Ovary (tissue), 3 donors: ENCODE measurements around the gene MEDAG.

Source experiments
- CTCF ChIP-seq, 3 donors: fragments of 450-650 bp in 2 of 3; fragments of 200-600 bp in 1 of 3; IDR thresholded peaks; one replicate each; pipeline versions ENCODE4 v1.5.1 to v1.8.0; 2016 to 2022; ENCODE audit warnings: antibody characterized with exemption in 3 of 3, mild to moderate bottlenecking in 1 of 3
- EP300 ChIP-seq: sonication (generic); formaldehyde crosslinking; IDR thresholded peaks from one replicate; pipeline ENCODE4 v1.6.1; 2017; ENCODE audit warnings: antibody characterized with exemption
- POLR2A ChIP-seq: fragments of 450-650 bp; IDR thresholded peaks from one replicate; pipeline ENCODE4 v1.6.1; 2017; ENCODE audit warnings: antibody characterized with exemption, mild to moderate bottlenecking, moderate library complexity
- donor health status: DM: no; HTN: no; CAD: no.

- TF ChIP-seq EP300: no peak
- no peak for TF ChIP-seq CTCF (IDR thresholded peaks at IDR 0.05)
- no peak for TF ChIP-seq POLR2A
Observed at GRCh38 chr13:30934381-30934780, 28.3 kb downstream of the MEDAG start.
